ENCODE measurements around the gene SLC28A3.
A peak's percentile ranks its signal among the peaks of the same experiment; 100 is the strongest.

SLC28A3 gene

DNA sequence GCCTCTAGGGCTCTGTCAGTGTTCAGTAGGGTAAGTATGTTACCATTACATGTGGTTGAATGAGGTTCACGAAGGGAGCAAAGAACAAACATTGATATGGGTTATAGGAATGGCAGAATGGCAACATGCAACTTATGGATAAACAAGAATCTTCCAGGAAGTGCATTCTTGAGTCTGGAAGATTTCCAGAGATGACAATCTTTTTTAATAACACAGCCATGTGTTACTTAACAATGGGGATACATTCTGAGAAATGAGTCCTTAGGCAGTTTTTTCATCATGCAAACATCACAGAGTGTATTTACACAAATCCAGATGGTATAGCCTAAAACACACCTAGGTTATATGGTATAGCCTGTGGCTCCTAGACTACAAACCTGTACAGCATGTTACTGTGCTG lies 9.1 kb upstream of the SLC28A3 start:
- no peak for DNase-seq (ENCODE audit: extremely low spot score, insufficient read length, low read depth)
- no peak for FAIRE-seq

DNA sequence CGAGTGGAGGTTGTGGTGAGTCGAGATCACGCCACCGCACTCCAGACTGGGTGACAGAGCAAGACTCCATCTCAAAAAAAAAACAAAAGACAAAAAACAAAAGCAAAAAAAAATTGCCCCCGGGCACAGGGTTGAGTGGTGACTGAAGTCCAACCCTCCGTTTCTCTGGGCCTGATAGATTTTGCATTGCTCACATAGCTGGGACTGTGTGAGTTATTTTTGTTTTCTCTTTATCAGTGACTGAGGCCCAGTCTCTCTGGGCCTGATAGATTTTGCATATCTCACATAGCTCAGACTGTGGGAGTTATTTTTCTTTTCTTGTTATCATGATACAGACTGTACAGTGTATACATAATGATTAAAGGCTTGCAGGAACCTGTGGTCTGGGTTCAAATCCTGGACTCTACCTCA lies 2.6 kb upstream of the SLC28A3 start:
- FAIRE-seq (no peak), DNase-seq (ENCODE audit: extremely low spot score, insufficient read length, low read depth) (no peak)

DNA sequence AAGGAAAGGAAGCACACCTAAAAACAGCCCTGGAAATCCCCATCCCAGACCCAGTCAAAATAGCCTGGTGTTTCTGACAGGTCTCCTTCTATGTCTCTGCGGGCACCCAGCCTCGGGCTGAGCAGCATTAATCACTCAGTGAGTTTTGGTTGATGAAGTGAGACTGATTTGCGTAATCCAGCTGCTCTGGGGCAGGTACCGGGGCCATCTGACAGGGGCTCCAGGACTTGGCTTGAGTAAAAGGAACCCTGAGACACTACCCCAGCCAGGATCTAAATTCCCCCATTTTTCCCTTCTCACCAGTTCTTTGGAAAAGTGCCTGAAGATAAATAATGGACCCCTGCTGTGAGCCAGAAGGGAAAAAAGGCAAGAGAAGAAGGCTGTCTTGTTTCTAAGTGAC lies 596 bp downstream of the SLC28A3 start:
- DNase-seq (ENCODE audit: extremely low spot score, insufficient read length, low read depth) (no peak), FAIRE-seq (no peak)

GRCh38 chr9:84339503-84339902 lies 1.1 kb downstream of the SLC28A3 start:
- no peak for DNase-seq (ENCODE audit: extremely low spot score, insufficient read length, low read depth)
- no peak for FAIRE-seq

- DNase-seq (ENCODE audit: extremely low spot score, insufficient read length, low read depth) (no peak), FAIRE-seq (no peak)
Measured at GRCh38 chr9:84338792-84339191, 1.8 kb downstream of the SLC28A3 start.

DNA sequence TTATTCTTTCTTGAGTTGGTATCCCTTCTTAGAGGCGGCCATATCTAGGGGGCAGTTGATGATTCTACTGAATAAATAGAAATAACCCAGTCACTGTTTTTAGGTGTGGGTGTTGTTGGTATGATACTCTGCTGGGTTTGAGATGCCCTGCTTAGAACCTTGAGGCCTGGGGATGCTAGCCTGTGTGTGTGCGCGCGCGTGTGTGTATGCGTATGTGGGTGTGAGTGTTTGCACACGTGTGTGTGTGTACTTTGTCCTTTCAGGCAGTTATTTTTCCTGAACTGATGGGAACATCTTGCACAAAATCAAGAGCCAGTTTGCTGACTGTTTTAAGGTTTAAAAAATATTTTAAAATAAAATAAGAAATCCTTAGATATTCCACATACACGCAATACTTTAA lies 3.3 kb downstream of the SLC28A3 start:
- FAIRE-seq (no peak), DNase-seq (ENCODE audit: extremely low spot score, insufficient read length, low read depth) (no peak)

DNA sequence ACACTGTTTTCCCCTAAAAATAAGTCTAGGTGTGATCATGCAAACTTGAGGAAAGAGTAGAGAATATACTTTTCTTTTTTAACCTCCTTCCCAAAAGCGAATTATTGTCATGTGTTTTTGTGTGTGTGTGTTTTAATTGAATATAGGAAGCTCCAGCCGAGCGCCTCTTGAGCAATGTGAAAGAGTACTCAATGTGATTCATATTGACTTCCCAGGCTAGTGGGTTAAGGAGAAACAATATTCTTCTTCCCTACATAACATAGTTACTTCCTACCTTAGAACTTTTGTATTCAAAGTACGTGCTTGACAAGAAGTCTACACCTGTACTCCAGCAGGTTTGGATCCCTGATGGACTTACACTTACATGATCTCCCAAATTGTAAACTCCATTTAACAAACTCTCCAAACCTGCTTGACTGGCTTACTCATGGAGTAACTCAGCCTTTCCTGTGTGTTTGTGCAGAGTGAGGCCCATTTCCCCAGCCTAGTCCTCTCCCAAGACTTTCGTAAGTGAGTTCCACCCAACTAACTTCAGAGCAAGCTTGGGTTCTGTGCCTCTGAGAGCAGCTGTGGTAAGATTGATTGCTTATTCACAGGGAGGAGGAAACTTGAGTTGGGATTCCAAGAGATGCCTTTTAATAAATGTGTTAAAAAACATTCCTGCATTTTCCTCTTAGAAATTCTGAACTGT lies 9.3 kb downstream of the SLC28A3 start:
- DNase-seq (ENCODE audit: extremely low spot score, insufficient read length, low read depth) (no peak), FAIRE-seq (no peak)

GRCh38 chr9:84330246-84330645 lies 10.3 kb downstream of the SLC28A3 start:
- no peak for FAIRE-seq

GRCh38 chr9:84327184-84327583 lies 13.4 kb downstream of the SLC28A3 start:
- DNase-seq (ENCODE audit: extremely low spot score, insufficient read length, low read depth) (no peak), FAIRE-seq (no peak)

More at GRCh38 chr9:84330246-84330645, 10.3 kb downstream of the SLC28A3 start:
- no peak for DNase-seq (ENCODE audit: extremely low spot score, insufficient read length, low read depth)

GRCh38 chr9:84325347-84325973 lies 15.1 kb downstream of the SLC28A3 start:
- no peak for FAIRE-seq
- DNase-seq (ENCODE audit: extremely low spot score, insufficient read length, low read depth) = no peak

GRCh38 chr9:84324811-84325210 lies 15.7 kb downstream of the SLC28A3 start:
- DNase-seq (ENCODE audit: extremely low spot score, insufficient read length, low read depth) (no peak), FAIRE-seq (no peak)

GRCh38 chr9:84323858-84324257 lies 16.7 kb downstream of the SLC28A3 start:
- no peak for FAIRE-seq
- no peak for DNase-seq (ENCODE audit: extremely low spot score, insufficient read length, low read depth)

GRCh38 chr9:84322828-84323227 lies 17.7 kb downstream of the SLC28A3 start:
- no peak for FAIRE-seq
- no peak for DNase-seq (ENCODE audit: extremely low spot score, insufficient read length, low read depth)

DNA sequence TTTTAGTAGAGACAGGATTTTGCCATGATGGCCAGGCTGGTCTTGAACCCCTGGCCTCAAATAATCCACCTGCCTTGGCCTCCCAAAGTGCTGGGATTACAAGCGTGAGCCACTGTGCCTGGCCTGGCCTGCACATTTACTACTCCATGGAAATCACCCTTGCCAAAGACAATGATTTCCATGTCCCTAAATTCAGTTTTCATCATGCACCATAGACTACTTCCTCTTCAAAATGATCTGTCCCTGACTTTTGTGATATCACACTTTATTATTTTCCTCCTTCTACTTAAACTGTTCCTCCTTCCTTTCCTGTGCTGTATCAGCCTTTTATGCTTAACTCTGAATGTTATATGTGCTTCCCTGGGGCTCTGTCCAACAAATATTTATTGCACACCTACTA lies 20.3 kb downstream of the SLC28A3 start:
- DNase-seq (ENCODE audit: extremely low spot score, insufficient read length, low read depth) = no peak
- no peak for FAIRE-seq

DNA sequence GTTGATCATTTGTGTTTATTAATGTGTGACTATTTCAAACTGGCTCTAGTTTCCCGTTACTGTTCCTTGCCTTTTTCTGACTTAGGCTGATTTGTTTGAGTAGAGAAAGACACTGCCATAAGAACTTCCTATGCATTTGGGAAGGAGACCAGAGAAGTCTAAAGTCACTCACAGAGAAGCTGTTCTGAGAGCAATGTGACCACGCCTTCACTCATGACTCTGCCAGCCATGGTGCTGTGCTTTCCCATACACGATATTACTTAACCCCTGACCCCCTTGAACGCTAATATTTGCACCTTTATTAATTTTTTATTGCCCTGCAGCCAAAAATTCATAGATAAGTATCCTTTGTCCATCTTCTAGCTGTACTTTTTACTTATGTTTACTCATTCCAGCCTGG lies 20.9 kb downstream of the SLC28A3 start:
- FAIRE-seq (no peak), DNase-seq (ENCODE audit: extremely low spot score, insufficient read length, low read depth) (no peak)

- FAIRE-seq = no peak
- no peak for DNase-seq (ENCODE audit: extremely low spot score, insufficient read length, low read depth)
Measured at GRCh38 chr9:84318981-84319380, 21.6 kb downstream of the SLC28A3 start.

DNA sequence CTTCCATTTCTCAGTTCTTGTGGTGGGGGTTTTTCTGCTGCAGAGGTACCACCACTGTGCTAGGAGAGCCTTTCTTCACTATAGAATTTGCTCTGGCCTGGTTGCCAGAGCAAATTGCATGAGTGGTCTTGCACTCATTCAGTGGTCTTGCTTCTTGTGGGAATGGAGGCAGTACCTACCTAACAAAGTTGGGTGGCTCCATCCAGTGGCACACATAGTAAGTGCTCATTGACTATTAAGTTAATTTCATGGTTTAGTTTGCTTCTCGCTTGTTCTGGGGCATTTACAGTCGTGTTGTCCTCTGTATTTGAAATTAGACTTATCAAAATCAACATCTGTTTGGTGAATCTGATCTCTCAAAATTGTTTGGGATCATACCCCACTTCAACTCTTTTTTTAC lies 23.0 kb downstream of the SLC28A3 start:
- no peak for FAIRE-seq
- no peak for DNase-seq (ENCODE audit: extremely low spot score, insufficient read length, low read depth)

DNA sequence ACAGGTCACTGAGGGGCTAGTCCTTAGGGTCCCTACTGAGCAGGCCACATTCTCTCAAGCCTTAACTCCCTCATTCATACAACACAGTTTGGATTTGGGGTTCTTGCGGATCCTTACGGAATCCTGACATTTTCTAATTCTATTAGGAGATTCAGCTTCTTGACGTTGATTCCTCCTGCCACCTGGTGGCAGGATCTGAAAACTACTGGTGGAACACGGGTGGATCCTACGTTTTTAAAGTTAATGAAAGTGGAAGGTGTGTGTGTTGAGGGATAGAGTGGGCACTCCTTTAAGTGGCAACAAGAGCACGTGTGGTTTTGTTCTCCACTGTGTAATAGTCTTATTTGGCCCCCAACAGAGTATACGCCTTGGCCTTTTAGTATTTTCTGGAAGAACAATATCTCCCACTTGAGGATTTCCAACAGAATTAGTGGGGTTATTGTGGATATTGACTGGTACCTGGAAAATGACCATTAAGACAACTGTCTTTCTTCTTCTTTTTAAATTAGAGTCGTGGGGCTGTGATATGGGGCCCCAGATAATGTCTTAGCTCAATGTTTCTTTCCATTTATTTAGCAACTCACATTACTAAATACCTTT lies 25.2 kb downstream of the SLC28A3 start:
- DNase-seq (ENCODE audit: extremely low spot score, insufficient read length, low read depth) (peak; percentile 30), FAIRE-seq (peak; percentile 62)

GRCh38 chr9:84314306-84314705 lies 26.3 kb downstream of the SLC28A3 start:
- DNase-seq (ENCODE audit: extremely low spot score, insufficient read length, low read depth) = no peak
- no peak for FAIRE-seq

GRCh38 chr9:84310883-84311282 lies 29.7 kb downstream of the SLC28A3 start:
- no peak for FAIRE-seq
- DNase-seq (ENCODE audit: extremely low spot score, insufficient read length, low read depth) = no peak

- FAIRE-seq (no peak), DNase-seq (ENCODE audit: extremely low spot score, insufficient read length, low read depth) (no peak)
Measured at GRCh38 chr9:84305497-84306131, 34.9 kb downstream of the SLC28A3 start.

Measured in GM18507 (cell line).